GM12878 (cell line): Measurements from ENCODE around the gene CMTM4. TPM values are rescaled to one million over a fixed set of nuclear protein-coding genes. Genes with fewer than 3 reads are reported as not detected.

Experiments
- ATAC-seq: fragments of 200-7000 bp; cut with Tn5 transposase; 3 replicates; pipeline ENCODE4 v1.9.1; 2020; ENCODE audit warnings: mild to moderate bottlenecking, moderate library complexity
- BruUV-seq: library from RNA; stranded (reverse); fragments of 400-500 nt; replicated peaks from 2 replicates; lab custom pipeline; 2021; lab: Mats Ljungman, UMichigan
- CTCF ChIA-PET: fragments of 300-600 bp; sonication (Branson Sonifier 250); formaldehyde crosslinking; extraction: SDS; loops from one replicate; lab custom pipeline; 2021; ENCODE audit warnings: inconsistent platforms; lab: Yijun Ruan, JAX
- POLR2A ChIA-PET: fragments of 350-600 bp; formaldehyde crosslinking; extraction: SDS; loops from one replicate; lab custom pipeline; 2021; ENCODE audit warnings: inconsistent platforms; lab: Charles Lee
- RAD21 ChIA-PET: fragments of 300-600 bp; sonication (Branson Sonifier 250); formaldehyde crosslinking; loops from one replicate; lab custom pipeline; 2023; ENCODE audit warnings: antibody characterized with exemption; ENCODE audit not compliant: unreplicated experiment; lab: Charles Lee
- SMC1A ChIA-PET: fragments of 300-600 bp; sonication (Branson Sonifier 250); formaldehyde crosslinking; loops from one replicate; lab custom pipeline; 2023; ENCODE audit not compliant: unreplicated experiment, uncharacterized antibody; lab: Charles Lee
- DNase-seq: peaks from one replicate; pipeline ENCODE4 v3.0.0-alpha.2; 2011; ENCODE audit warnings: low read depth, low spot score
- FAIRE-seq: peaks from 3 replicates; lab custom pipeline; 2011; peaks lifted over from hg19 to GRCh38; lab: Jason Lieb, UNC
- H2AFZ ChIP-seq: 2 replicates; pipeline ENCODE4 v1.6.0; 2011; ENCODE audit warnings: low read depth, low read length, control low read depth; ENCODE audit not compliant: control insufficient read depth
- H3K27ac ChIP-seq: 2 replicates; pipeline ENCODE4 v1.5.1; 2011; ENCODE audit warnings: control low read depth; ENCODE audit not compliant: control insufficient read depth, insufficient read depth
- H3K27me3 ChIP-seq, 2 experiments: replicated peaks in 1 of 2; 2 replicates each; pipeline versions ENCODE4 v1.6.0 to v1.6.1; 2011; ENCODE audit warnings: low read length in 1 of 2; ENCODE audit not compliant: control insufficient read depth in 2 of 2, insufficient read depth in 2 of 2
- H3K36me3 ChIP-seq, 2 experiments: 2 replicates each; pipeline ENCODE4 v1.5.1; 2011; ENCODE audit warnings: low read length in 1 of 2; ENCODE audit not compliant: control insufficient read depth in 2 of 2, insufficient read depth in 2 of 2
- H3K4me1 ChIP-seq: 2 replicates; pipeline ENCODE4 v1.6.1; 2011; ENCODE audit warnings: mild to moderate bottlenecking, low read length, moderate library complexity, mixed read lengths; ENCODE audit not compliant: control insufficient read depth, insufficient read depth
- H3K4me2 ChIP-seq: 2 replicates; pipeline ENCODE4 v1.6.0; 2011; ENCODE audit warnings: control low read depth; ENCODE audit not compliant: control insufficient read depth, insufficient read depth
- H3K4me3 ChIP-seq: fragments of 200-600 bp; sonication (generic); 2 replicates; pipeline ENCODE4 v1.5.1; 2016
- H3K79me2 ChIP-seq: 2 replicates; pipeline ENCODE4 v1.6.0; 2011; ENCODE audit warnings: low read length; ENCODE audit not compliant: control insufficient read depth, insufficient read depth
- H3K9ac ChIP-seq: 2 replicates; pipeline ENCODE4 v1.8.0; 2011; ENCODE audit warnings: low read length, control low read depth, mixed read lengths; ENCODE audit not compliant: control insufficient read depth, insufficient read depth
- H3K9me3 ChIP-seq: replicated peaks from 3 replicates; pipeline ENCODE4 v1.5.1; 2011; ENCODE audit warnings: mild to moderate bottlenecking, low read length; ENCODE audit not compliant: control insufficient read depth, insufficient read depth
- H4K20me1 ChIP-seq: 2 replicates; pipeline ENCODE4 v1.6.0; 2011; ENCODE audit not compliant: control insufficient read depth, insufficient read depth
- ASH2L ChIP-seq: fragments of 300-600, 200-600 bp; sonication (generic); IDR thresholded peaks from 2 replicates; pipeline ENCODE4 v1.6.1; 2017; ENCODE audit warnings: low read depth, mild to moderate bottlenecking, borderline replicate concordance
- BCLAF1 ChIP-seq: fragments of 450-650 bp; IDR thresholded peaks from 2 replicates; pipeline ENCODE4 v1.6.1; 2017; ENCODE audit warnings: antibody characterized with exemption, mild to moderate bottlenecking, moderate library complexity
- CTCF ChIP-seq, 3 experiments: IDR thresholded peaks in 2 of 3; conservative IDR thresholded peaks in 1 of 3; 2 replicates each; pipeline ENCODE4 v1.5.1; 2011; ENCODE audit warnings: low read depth in 3 of 3, low read length in 3 of 3, mild to moderate bottlenecking in 3 of 3, control low read depth in 2 of 3, moderate library complexity in 2 of 3, inconsistent platforms in 1 of 3, mixed read lengths in 1 of 3; ENCODE audit not compliant: control insufficient read depth in 2 of 3, insufficient read depth in 1 of 3; ENCODE audit errors: extremely low read depth in 1 of 3
- FOXM1 ChIP-seq: IDR thresholded peaks from 2 replicates; pipeline ENCODE4 v1.6.1; 2012; ENCODE audit warnings: low read depth, mild to moderate bottlenecking, inconsistent platforms, low read length, moderate library complexity
- GABPA ChIP-seq: IDR thresholded peaks from 2 replicates; pipeline ENCODE4 v1.6.1; 2014; ENCODE audit warnings: antibody characterized with exemption, low read depth, mild to moderate bottlenecking, inconsistent platforms
- KDM1A ChIP-seq: fragments of 200-600 bp; sonication (generic); IDR thresholded peaks from 2 replicates; pipeline ENCODE4 v1.6.1; 2016; ENCODE audit warnings: borderline replicate concordance
- MYB ChIP-seq: fragments of 150-350 bp; IDR thresholded peaks from 2 replicates; pipeline ENCODE4 v1.6.1; 2014; ENCODE audit warnings: mild to moderate bottlenecking, low read depth, low read length, borderline replicate concordance
- NFYB ChIP-seq: IDR thresholded peaks from 2 replicates; pipeline ENCODE4 v1.6.1; 2011; ENCODE audit warnings: low read depth, mild to moderate bottlenecking, low read length, improper control_type of control experiment, moderate library complexity; ENCODE audit not compliant: insufficient read depth
- NR2C1 ChIP-seq: fragments of 450-650 bp; IDR thresholded peaks from 2 replicates; pipeline ENCODE4 v1.6.1; 2017; ENCODE audit warnings: antibody characterized with exemption, mild to moderate bottlenecking, moderate library complexity
- PKNOX1 ChIP-seq: fragments of 450-650 bp; IDR thresholded peaks from 2 replicates; pipeline ENCODE4 v1.6.1; 2016; ENCODE audit warnings: mild to moderate bottlenecking
- TARDBP ChIP-seq: IDR thresholded peaks from 2 replicates; pipeline ENCODE4 v1.6.1; 2016; ENCODE audit warnings: borderline replicate concordance
- ZNF24 ChIP-seq: fragments of 450-650 bp; IDR thresholded peaks from 2 replicates; pipeline ENCODE4 v1.6.1; 2017; ENCODE audit warnings: antibody characterized with exemption, mild to moderate bottlenecking
- ZNF687 ChIP-seq: fragments of 450-650 bp; IDR thresholded peaks from 2 replicates; pipeline ENCODE4 v1.6.1; 2017; ENCODE audit warnings: mild to moderate bottlenecking, moderate library complexity
- WGBS: methylation state at CpG from one replicate; pipeline ENCODE4 v1.1.6; 2016; ENCODE audit warnings: low lambda C conversion rate; ENCODE audit not compliant: insufficient replicate concordance, insufficient coverage; ENCODE audit errors: missing lambda C conversion rate; 5-methylcytosine and 5-hydroxymethylcytosine counted together
- in situ Hi-C: fragments of 300-500 bp; cut with MboI; formaldehyde crosslinking; loops from 9 replicates; pipeline ENCODE4 v1.14.3; 2018; ENCODE audit warnings: mixed read lengths
- intact Hi-C: fragments of 100-400 bp; cut with micrococcal nuclease; formaldehyde crosslinking; loops from one replicate; pipeline ENCODE4 v1.14.2; 2022; ENCODE audit not compliant: unreplicated experiment
- polyA plus RNA-seq, 11 experiments: library from polyadenylated mRNA; depleted of rRNA in 4 of 11; unstranded in 6 of 11; stranded (reverse) in 5 of 11; fragments of >200 nt; fragmentation: Nextera tagmentation in 4 of 11; fragmentation: Illumina TruSeq in 1 of 11; extraction: Ambion mirVana in 4 of 11; extraction: Trizol in 1 of 11; gene quantifications; 1 replicate in 1 of 11; 2 replicates in 10 of 11; pipeline versions ENCODE4 v1.2.1 to v1.2.3, GENCODE V29; 2011 to 2016; ENCODE audit warnings: inconsistent platforms in 2 of 11, missing spikeins in 2 of 11, low read depth in 1 of 11
- total RNA-seq, 4 experiments: library from RNA; depleted of rRNA in 3 of 4; stranded (reverse); fragments of >200 nt in 3 of 4; fragmentation: Illumina TruSeq in 1 of 4; extraction: Trizol in 1 of 4; gene quantifications; 2 replicates each; pipeline versions ENCODE4 v1.2.1 to v1.2.3, GENCODE V29; 2013 to 2021

The CMTM4 gene
- total and polyA plus RNA-seq, 10 of the 15 experiments (the other 5 are each of a cell fraction or from before 2014, with no cell fraction given), result 0.02 to 0.43 (median 0.15) TPM; not detected in 2

GRCh38 chr16:66690106-66690847 lies 6.3 kb downstream of the CMTM4 start:
- H3K4me2 ChIP-seq, result no peak overlapping the region
- no peaks in the 10 kb centered on the region for H3K36me3 ChIP-seq
- H3K4me3 ChIP-seq, result no peak overlapping the region
- in situ Hi-C loops (no loop called here), intact Hi-C loops (no loop called here)
- no peaks in the 10 kb centered on the region for H4K20me1 ChIP-seq
- POLR2A ChIA-PET, result interaction anchor here (0.7 kb wide), 1 partner anchor 48 kb away, joined by 4 read pairs; no protein-coding TSS in a partner anchor
- H3K27me3 ChIP-seq, result peaks cover 0 to 2% of the 10 kb centered on the region in 2 experiments; a peak in 1 of 4 replicates
- no peaks in the 10 kb centered on the region for H3K9me3 ChIP-seq
- ATAC-seq (no peak), FAIRE-seq (no peak), DNase-seq (no peak)
- H3K9ac ChIP-seq, result no peak overlapping the region
- H3K79me2 ChIP-seq, result no peaks in the 10 kb centered on the region
- CTCF ChIA-PET, result interaction anchor here (1.3 kb wide), 1 partner anchor 38 kb away, joined by 4 read pairs; no protein-coding TSS in a partner anchor
- no TSS peak for BruUV-seq
- RAD21 ChIA-PET, result no interaction called here
- no peaks in the 10 kb centered on the region for H3K4me1 ChIP-seq
- SMC1A ChIA-PET, result no interaction called here
- no peak overlapping the region for H3K27ac ChIP-seq
- 46% methylated on average over 7 of the region's 7 CpGs for WGBS
- H2AFZ ChIP-seq, result no peak overlapping the region
- TF ChIP-seq KDM1A (no peak), FOXM1 (no peak), NR2C1 (no peak), GABPA (no peak), TARDBP (no peak), ZNF24 (no peak), PKNOX1 (no peak), CTCF (IDR thresholded peaks at IDR 0.05 in 2 of 3, conservative IDR thresholded peaks at IDR 0.05 in 1 of 3; ENCODE audit: control insufficient read depth in 2 of 3, extremely low read depth in 1 of 3, insufficient read depth in 1 of 3, low read depth in 3 of 3, low read length in 3 of 3) (no peak), BCLAF1 (no peak), ASH2L (no peak), MYB (no peak), ZNF687 (no peak), NFYB (no peak)
